Measurements from ENCODE around the gene SFPQ. TPM values are rescaled to one million over a fixed set of nuclear protein-coding genes. Genes with fewer than 3 reads are reported as not detected.
"Not testable (repeated sequence)": the region's sequence is repeated elsewhere in the genome, so short reads cannot be mapped to it uniquely, and the experiment has no call there.

Gene SFPQ, protein sequence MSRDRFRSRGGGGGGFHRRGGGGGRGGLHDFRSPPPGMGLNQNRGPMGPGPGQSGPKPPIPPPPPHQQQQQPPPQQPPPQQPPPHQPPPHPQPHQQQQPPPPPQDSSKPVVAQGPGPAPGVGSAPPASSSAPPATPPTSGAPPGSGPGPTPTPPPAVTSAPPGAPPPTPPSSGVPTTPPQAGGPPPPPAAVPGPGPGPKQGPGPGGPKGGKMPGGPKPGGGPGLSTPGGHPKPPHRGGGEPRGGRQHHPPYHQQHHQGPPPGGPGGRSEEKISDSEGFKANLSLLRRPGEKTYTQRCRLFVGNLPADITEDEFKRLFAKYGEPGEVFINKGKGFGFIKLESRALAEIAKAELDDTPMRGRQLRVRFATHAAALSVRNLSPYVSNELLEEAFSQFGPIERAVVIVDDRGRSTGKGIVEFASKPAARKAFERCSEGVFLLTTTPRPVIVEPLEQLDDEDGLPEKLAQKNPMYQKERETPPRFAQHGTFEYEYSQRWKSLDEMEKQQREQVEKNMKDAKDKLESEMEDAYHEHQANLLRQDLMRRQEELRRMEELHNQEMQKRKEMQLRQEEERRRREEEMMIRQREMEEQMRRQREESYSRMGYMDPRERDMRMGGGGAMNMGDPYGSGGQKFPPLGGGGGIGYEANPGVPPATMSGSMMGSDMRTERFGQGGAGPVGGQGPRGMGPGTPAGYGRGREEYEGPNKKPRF
- 215 TPM for total RNA-seq

DNA sequence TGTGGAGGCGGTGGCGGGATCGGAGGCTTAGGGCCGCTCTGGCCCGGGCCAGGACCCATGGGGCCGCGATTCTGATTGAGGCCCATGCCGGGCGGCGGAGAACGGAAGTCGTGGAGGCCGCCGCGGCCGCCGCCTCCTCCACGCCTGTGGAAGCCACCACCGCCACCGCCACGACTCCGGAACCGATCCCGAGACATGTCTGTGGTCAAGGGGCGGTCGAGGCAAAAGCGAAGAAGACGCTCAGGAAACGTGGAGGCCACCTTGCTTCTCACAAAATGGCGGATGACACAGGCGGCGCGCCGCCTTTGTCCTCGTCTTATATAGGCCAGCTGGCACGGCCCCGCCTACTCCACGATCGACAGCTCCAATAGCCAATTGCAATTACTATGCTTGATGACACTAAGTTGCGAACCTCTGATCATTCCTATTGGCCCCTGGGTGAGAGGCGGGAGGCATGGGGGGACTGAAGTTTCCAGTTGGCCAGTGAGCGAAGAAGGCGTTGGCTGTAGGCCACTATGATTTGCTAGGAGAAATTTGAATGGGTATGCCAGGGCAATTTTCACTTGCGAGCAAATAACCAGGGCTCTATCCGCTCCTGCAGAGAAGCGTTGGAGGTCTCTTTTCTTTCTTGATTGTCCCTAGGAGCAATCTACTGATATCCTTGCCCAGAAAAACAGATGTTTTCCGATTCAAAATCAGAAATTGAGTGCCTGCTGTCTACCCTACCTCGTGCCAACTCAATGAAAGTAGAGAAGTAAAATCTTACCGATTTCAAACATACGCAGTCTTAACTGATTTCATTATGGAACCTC, at the start of gene SFPQ:
Gene SFPQ, minus strand, starts transcription at position 293 of the 812 bp plus-strand sequence. Its CDS starts 96 bp downstream, at position 197.
- peak; percentile 100 for DNase-seq

DNA sequence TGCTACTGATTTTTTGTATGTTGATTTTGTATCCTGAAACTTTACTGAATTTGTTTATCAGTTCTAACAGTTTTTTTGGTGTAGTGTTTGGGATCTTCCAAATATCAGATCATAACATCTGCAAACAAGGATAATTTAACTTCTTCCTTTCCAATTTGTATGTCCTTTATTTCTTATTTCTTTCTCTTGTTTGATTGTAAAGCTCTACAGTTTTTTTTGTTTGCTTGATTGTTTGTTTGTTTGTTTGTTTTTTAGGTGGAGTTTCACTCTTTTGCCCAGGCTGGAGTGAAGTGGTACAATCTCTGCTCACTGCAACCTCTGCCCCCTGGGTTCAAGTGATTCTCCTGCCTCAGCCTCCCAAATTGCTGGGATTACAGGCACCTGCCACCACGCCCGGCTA, 43.8 kb upstream of the SFPQ start:
- not testable (repeated sequence) for DNase-seq

DNA sequence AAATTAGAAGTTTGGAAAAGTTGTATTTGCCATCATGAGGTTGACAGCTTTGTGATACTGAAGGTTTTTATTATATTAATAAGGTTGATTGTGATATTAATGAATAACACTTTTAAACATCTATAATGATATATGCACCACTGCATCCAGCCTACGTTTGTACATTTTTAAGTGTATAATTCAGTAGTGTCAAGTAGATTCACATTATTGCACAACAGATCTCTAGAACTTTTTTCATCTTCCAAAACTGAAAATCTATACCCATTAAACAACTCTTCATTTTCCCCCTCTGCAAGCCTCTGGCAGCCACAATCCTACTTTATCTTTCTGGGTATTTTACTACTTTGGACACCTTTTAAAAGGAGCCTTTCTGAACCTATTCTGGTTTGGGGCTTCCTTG, 38.3 kb upstream of the SFPQ start:
- no peak for DNase-seq

DNA sequence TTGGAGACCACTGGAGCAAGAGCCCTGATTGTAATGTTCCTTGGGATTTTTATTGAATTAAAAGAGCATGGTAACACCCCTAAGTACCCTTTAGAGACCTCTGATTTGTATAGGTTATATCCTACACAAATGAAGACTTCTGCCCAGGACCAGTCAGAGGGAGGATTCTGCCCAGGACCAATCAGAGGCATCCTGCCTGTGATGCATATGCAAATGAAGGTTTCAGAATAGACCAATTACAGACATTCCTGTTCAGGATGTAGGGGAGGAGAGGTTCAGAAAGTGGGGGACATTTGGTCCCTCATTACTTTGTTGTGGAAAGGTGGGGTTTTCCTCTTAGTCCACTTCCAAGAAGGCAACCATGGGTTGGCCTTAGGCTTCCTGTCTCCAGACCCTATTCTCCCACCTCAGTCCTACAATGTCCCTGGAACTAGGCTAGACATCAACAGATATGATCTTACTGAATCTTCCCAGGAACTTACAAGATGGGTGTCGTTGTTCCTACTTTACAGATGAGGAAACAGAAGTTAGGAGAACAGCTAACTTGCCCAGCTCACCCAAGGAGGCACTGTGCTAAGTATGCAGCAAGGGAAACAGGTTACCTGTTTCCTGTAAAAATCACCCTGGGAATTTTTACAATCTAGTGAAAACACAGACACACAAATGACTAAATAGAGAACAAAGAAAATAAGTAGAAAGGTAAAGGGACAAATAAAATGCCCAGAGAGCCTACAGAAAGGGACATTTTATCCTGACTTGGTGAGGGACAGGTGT, 36.8 kb upstream of the SFPQ start:
- DNase-seq = no peak

DNA sequence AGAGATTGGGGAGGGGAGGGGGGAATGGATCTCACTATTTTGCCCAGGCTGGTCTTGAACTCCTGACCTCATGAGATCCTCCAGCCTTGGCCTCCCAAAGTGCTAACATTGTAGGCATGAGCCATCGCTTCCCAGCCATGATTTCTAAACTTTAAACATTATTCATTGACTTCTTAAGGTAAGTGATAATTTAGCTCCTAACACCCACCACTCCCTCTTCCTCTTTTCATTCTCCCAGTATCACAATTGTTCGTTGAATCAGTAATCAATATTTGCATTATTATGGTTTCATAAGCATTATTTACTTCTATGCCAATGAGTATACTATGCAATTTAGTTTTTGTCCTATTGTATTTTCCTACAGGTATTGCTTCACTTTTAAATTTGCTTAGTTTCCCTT, 33.6 kb upstream of the SFPQ start:
- no peak for DNase-seq

DNA sequence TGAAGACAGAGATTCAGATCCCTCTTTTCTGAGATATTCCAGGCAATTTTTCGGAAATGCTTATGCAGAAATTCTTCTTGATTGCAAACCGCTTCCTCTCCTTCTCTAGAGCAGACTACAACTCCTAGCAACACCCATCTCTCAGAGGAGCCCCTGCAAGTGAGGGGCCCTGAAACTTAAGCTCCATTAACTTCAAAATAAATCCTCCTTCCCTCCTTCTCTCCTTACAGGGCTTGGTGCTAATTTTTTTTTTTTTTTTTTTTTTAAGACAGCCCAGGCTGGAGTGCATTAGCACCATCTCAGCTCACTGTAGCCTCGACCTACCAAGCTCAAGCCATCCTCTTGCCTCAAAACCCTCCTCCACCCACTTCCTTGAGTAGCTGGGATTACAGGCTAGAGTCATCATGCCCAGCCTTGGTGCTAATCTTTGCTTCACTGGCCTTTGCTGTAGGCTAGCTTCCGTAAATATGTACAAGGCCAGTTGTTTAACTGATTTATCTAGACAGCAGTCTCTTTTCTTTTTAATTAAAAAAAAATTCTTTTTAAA, 30.2 kb upstream of the SFPQ start:
- peak; percentile 57 for DNase-seq

DNA sequence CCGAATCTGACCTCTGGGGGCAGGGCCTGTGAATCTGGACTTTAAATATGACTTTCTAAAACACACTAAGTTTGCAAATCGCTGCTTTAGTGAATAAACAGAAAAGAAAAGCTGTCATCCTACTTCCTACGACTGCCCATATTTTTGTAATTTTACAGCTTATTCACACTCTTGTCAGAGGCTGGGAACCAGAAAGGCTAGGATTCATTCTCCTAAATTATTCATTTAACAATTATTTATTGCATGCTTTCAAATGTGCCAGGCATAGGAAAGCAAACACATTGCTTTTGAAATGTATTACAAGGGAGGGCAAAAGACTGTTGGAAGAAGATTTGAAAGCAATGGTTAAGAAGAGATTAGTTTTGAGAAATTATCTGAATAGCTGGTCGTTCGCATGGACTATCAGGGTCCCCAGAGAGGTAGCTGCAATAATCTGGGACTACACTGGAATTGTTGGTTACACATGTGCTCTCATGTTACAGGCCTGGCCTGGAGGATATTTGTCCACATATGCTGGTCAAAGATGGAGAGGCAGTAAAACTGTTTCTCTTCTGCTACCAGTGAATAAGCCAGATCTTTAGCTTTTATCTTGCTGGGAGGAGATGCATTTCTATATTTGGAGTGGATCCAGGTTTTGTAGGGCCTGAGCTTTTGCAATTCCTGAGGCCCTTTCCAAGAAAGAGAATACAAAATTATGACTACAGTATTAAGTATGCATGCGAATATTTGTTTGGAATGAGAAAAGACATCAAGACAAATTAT, 29.6 kb upstream of the SFPQ start:
- peak; percentile 89 for DNase-seq

DNA sequence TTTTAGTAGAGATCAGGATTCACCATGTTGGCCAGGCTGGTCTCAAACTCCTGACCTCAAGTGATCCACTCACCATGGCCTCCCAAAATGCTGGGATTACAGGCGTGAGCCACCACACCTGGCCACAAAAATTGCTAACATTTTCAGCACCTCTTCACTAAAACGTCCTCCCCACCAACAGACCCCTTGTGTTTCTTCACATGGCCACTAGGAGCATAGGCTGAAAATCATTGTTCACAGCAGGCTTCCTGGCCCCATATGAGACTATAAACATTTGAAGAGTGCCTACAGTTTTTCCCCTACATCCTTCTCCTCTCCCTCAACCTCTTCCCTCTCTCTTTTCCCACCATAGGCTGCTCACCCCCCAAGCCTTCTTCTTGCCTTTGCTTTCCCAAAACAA, 28.0 kb upstream of the SFPQ start:
- no peak for DNase-seq

DNA sequence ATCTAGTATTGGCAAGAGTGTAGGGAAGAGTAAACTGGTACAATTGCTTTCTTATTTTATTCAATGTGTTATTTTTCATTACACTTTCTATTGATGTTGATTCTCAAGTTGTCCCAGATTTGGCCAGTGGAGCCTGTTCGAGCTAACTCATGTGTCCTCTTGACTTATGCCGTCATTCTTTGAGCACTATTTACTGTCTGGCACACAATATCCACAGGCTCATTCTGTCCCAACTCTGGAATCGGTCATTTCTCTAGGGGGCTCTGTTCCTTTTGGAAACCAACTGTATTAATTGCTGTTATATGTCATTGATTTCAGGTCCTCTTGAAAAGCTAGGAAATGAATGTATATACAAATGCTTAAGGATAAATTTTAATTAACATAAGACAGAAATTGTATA, 22.4 kb upstream of the SFPQ start:
- DNase-seq = peak; percentile 31

DNA sequence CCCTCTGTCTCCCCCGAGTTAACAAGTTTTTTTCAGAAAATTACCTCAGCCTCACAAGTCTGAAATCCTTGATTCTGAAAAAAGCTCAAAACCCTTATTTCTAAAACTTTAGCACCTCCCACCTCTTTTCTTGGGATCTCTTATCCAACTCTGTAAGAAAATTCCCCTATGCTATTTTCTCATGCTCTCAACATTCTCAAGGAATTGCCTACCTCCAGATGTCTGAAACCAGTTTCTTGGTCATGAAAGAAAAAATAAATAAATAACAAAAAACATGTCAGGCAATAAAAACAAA, 18.1 kb upstream of the SFPQ start:
- peak; percentile 3 for DNase-seq

DNA sequence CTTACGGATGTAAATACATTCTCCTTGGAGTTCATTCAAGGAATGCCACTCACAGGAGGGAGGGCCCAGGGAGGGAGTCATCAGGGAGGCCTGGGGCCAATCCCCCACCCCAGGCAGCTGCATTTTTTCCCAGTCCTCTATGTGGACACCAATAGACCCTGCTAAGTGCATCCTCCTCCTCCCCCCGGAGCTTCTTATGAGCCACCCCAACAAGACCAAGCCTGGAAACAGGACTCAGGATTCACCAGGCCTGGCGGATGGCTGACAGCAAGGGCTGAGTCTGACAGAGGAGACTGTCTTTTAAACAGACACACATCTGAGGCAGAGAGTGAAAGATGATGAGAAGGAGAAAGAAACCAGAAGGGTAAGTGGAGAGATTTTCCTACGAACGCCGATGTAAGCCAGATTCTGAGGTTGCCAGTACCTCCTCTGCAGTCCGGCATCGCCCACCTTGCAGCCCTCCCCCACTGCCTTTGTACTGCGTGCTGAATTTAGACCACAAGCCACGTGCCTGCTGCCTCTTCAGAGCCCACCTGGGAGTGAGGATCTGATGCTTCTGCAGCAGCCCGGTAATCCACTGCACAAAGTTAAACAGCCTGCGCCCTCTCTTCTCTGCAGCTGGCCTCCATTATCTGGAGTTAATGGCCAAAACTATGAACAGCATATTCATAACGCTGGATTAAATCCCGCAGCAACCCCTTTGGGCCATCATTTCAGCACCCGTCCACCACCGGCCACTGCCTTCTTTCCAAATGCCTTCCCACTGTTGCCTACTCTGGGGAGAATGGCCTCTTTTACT, 17.6 kb upstream of the SFPQ start:
- no peak for DNase-seq

DNA sequence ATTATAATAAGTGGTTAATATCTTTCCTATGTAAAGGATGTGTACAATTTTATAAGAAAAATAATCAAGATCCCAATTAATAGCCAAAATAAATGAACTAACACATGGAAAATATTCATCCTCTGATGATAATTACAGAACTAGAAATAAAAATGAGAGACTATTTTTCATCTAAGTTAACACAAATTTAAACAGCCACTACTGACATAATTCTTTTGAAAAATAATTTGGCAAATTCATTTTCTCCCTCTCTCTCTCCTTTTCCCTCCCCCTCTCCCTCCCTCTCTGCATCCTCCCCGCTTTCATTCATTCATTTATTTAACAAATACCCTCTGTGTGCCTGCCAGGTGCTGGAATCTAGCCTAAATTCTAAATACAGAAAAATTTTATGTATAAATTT, 10.3 kb upstream of the SFPQ start:
- DNase-seq = no peak

DNA sequence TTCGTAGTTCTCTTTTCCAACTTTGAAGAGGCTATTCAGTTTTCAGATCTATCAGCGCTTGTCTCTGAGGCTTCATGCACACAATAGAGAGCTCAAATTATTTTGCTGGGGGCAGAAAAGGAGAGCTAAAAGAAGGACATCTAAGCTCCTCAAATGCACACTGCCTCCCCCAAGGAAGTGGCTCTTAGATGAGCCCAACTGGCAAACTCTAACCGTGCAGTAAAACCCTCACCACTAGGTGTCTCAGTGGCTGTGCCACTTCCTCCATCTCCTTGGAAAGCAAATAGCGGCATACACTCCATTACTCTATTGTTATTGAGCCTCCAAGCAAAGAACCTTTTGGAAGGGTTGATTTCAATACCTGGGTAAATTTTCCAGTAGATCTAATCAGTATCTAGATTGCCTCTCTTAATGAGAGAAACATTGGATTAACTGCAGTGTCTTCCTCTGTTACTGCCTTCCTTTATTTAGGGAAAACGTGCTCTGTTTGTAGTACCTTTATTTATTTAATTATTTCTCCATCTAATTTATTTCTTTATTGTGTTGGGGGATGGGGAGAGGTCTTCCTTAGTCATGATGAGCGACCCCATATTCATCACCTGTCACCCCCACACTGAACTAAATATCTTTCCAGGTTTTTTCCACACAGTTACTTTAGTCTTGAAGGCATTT, 9.2 kb upstream of the SFPQ start:
- DNase-seq = peak; percentile 63

DNA sequence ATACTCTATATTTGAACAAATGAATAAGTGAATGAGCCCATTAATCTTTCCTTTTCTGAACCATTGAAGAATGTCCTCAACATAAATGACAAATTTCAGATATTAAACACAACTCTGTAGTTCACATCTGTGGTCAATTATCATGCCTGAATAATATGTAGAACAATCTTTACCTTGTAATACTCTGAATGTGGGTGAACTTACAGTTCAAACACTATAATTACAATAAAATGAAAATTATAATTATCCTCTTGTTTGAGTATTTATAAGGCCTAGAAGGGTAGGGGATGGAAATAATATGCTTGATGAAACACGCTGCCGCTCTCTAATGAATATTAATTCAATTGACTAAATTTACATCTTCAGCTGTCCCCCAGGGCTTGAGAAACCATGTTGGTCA, 8.7 kb upstream of the SFPQ start:
- DNase-seq = no peak

DNA sequence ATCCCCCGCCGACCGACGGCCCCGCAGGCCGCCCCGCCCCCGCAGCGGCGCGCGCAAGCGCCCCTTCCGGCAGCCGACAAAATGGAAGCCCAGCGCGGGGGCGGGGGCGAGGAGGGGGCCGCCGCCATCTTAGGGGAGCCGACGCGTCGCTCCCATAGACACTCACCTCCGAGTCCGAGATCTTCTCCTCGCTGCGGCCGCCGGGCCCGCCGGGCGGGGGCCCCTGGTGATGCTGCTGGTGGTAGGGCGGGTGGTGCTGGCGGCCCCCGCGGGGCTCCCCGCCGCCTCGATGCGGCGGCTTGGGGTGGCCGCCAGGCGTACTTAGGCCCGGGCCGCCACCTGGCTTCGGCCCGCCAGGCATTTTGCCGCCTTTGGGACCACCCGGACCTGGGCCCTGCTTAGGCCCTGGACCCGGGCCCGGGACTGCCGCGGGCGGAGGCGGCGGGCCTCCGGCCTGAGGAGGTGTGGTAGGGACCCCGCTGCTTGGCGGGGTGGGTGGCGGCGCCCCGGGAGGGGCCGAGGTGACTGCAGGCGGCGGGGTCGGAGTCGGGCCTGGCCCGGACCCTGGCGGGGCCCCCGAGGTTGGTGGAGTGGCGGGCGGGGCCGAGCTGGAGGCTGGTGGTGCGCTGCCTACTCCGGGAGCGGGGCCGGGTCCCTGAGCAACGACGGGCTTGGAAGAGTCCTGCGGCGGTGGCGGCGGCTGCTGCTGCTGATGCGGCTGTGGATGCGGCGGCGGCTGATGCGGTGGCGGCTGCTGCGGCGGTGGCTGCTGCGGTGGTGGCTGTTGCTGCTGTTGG, 691 bp downstream of the SFPQ start:
- DNase-seq = peak; percentile 23

DNA sequence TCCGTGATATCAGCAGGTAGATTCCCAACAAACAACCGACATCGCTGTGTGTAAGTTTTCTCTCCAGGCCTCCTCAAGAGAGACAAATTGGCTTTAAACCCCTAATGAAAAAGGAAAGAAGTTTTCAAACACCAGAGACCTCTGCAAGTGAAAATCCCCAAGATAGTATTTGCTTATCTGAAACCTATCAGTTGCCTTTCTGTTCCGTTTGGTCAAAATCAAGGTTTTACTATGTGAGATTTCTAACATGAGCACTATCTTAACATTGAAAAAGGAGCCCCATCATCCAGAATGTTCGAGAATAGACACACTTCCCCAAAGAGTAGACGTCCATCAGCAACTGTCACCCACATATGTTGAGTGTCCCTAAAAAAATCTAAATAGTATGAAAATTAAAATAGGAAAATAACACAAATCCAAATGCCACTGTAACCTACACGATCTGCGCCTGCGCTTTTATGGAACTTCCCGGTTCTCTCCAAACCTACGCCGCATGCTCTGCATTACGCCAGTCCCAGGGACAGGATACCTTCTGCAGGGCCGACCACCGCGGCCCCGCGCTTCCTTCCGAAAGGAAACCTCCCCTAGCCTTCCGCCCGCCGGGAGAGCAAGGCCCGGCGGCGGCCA, 1.4 kb downstream of the SFPQ start:
- DNase-seq = no peak

DNA sequence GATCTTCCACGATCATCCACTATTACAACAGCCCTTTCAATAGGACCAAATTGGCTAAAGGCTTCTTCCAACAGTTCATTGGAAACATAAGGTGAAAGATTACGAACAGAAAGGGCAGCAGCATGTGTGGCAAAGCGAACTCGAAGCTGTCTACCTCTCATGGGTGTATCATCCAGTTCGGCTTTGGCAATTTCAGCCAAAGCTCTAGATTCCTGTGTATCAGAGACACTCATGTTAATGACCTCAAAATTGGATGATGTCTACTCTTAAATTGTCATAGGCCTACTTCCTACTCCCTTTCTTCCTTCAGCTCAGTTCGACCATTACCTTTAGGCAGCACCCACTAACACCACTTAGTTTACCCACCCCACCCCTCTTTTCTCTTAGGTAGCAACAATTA, 2.2 kb downstream of the SFPQ start:
- DNase-seq = no peak

DNA sequence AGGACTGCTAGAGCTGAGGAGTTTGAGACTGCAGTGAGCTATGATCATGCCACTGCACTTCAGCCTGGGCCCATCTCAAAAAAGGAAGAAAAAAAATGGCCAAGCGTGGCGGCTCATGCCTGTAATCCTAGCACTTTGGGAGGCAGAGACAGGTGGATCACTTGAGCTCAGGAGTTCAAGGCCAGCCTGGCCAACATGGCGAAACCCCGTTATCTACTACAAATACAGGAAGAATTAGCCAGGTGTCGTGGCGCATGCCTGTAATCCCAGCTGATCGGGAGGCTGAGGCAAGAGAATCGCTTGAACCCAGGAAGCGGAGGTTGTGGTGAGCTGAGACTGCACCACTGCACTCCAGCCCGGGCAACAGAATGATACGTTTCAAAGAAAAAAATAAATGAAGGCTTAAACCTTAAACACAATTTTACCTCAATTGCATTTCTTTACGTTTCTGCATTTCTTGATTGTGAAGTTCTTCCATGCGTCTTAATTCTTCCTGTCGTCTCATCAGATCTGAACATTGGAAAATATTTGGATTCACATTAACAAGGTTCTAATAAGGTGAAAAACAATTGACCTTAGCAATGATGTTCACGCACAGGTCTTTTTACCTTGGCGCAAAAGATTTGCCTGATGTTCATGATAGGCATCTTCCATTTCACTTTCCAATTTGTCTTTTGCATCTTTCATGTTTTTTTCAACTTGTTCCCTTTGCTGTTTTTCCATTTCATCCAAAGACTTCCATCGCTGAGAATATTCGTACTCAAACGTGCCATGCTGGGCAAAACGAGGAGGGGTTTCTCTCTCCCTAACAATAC, 4.2 kb downstream of the SFPQ start:
- no peak for DNase-seq

All from skin of body (tissue), 2 donors.